Small intestine (tissue), 7 donors: Measurements from ENCODE around the gene PDE4D. TPM values are rescaled to one million over a fixed set of nuclear protein-coding genes. Genes with fewer than 3 reads are reported as not detected.
A peak's percentile ranks its signal among the peaks of the same experiment; 100 is the strongest.

ENCODE experiments used
- DNase-seq, 2 donors: peaks; one replicate each; pipeline versions ENCODE4 v3.0.0 to v3.0.0-alpha.2; 2013
- FAIRE-seq: peaks from 2 replicates; lab custom pipeline; 2012; peaks lifted over from hg19 to GRCh38; lab: Jason Lieb, UNC
- H3K27ac ChIP-seq, 3 donors: one replicate each; pipeline ENCODE4 v1.5.1; 2013; ENCODE audit warnings: low read length in 2 of 3, mild to moderate bottlenecking in 2 of 3, control low read depth in 1 of 3, inconsistent platforms in 1 of 3, low read depth in 1 of 3, moderate library complexity in 1 of 3
- H3K27me3 ChIP-seq, 3 donors: one replicate each; pipeline ENCODE4 v1.6.1; 2013; ENCODE audit warnings: low read length in 3 of 3, inconsistent platforms in 1 of 3; ENCODE audit not compliant: control insufficient read depth in 3 of 3, insufficient read depth in 3 of 3
- H3K36me3 ChIP-seq, 3 donors: one replicate each; pipeline ENCODE4 v1.6.1; 2013; ENCODE audit warnings: low read length in 3 of 3, inconsistent platforms in 1 of 3, low read depth in 1 of 3, mild to moderate bottlenecking in 1 of 3, moderate library complexity in 1 of 3; ENCODE audit not compliant: control insufficient read depth in 3 of 3, insufficient read depth in 2 of 3
- H3K4me1 ChIP-seq, 3 donors: one replicate each; pipeline ENCODE4 v1.6.1; 2013; ENCODE audit warnings: low read length in 2 of 3, inconsistent platforms in 1 of 3, low read depth in 1 of 3, mild to moderate bottlenecking in 1 of 3, moderate library complexity in 1 of 3; ENCODE audit not compliant: control insufficient read depth in 3 of 3, insufficient read depth in 2 of 3
- H3K4me3 ChIP-seq, 3 donors: one replicate each; pipeline ENCODE4 v1.5.1; 2013; ENCODE audit warnings: low read length in 3 of 3, control low read depth in 1 of 3, inconsistent platforms in 1 of 3, low read depth in 1 of 3, mild to moderate bottlenecking in 1 of 3, moderate library complexity in 1 of 3
- H3K9me3 ChIP-seq, 2 donors: one replicate each; pipeline ENCODE4 v1.6.1; 2013; ENCODE audit warnings: low read depth in 1 of 2, low read length in 1 of 2; ENCODE audit not compliant: control insufficient read depth in 2 of 2, insufficient read depth in 1 of 2
- WGBS, 3 donors: extraction: QIAGEN DNeasy Blood & Tissue Kit; methylation state at CpG; one replicate each; pipeline ENCODE4 v1.1.7; 2013; 5-methylcytosine and 5-hydroxymethylcytosine counted together
- polyA plus RNA-seq, 4 donors: library from polyadenylated mRNA; stranded (reverse) in 3 of 4; unstranded in 1 of 4; fragments of 200-250 nt in 3 of 4; fragments of 120-200 nt in 1 of 4; gene quantifications; one replicate each; pipeline versions ENCODE4 v1.2.1 to v1.2.3, GENCODE V29; 2013
- donor health status: healthy with polysubstance abuse.
- donor health status: control.
- donor health status: control.
- donor health status: Bipolar disorder and iron deficiency.
- donor health status: healthy.

The PDE4D gene
- polyA plus RNA-seq, 4 donors: 2.9 to 16.2 (median 5.3) TPM

DNA sequence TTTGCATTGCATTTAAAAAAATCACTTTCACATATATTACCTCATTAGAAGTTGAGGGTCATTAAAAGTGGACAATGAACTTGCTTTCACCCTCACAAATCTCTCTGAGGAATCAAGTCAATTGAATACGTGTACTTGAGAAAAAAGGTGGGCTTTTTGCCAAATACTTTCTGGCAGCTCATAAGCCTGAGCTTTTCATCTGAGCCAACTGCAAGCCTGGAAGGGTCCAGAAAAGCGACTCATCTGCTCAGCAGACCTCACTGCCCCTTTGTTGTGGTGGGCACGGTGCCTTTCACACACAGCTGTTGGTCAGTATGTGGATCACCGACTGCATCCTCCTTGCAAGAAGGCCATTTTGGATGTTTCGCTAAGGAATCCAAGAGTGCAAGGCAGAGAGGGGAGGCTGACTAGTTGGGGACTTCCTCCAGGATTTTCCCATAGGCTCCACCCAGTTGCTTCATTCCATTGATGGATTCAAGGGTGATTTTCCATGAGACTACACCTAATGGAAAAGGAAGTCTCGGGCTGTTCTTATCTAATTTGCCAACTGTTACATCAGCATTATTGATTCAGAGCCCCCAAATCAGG, 564.7 kb downstream of the PDE4D start:
- H3K9me3 ChIP-seq: no peaks in the 10 kb centered on the region
- H3K4me1 ChIP-seq: no peaks in the 10 kb centered on the region
- H3K27me3 ChIP-seq: no peaks in the 10 kb centered on the region
- no peak overlapping the region for H3K4me3 ChIP-seq
- DNase-seq (no peak), FAIRE-seq (no peak)
- no peak overlapping the region for H3K27ac ChIP-seq
- H3K36me3 ChIP-seq: no peaks in the 10 kb centered on the region
- 61 to 78% (median 77%) methylated on average over 6 of the region's 6 CpGs for WGBS, 3 donors

DNA sequence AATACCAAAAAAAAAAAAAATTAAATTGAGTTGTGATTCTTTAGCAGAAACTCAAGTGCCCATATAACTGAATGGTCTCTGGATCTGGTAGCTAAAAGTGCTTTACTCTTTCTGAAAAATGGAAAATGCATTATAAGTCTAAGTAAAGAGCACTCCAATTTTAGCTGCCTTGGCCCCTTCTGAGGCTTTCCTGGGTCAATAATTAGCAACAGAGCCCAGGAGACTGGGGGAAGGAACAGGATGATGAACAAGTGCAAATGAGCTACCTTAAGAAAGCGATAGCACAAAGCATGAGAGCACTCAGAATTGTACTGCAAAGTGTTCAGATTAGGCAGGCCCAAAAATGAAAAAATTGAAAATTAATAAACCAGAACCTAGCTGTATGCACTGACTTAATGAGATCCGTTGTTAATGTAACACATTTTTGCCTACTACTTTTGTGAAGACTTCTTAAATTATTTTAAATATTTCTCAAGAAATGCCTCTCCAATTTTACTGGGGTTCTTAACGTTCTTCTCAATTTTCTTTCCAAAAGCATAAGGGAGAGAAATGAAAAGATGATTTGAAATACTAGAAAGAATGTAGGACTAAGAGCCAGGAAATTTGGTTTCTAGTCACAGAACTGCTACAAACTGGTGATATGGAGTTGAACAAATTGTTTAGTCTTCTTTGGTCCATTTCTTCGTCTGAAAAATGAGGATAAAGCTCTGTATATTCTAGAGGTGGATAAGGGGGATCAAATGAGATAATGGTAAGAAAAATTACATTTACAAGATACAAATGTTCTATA, 566.1 kb downstream of the PDE4D start:
- H3K36me3 ChIP-seq: no peaks in the 10 kb centered on the region
- no peak overlapping the region for H3K4me3 ChIP-seq
- H3K9me3 ChIP-seq: no peaks in the 10 kb centered on the region
- H3K27me3 ChIP-seq: no peaks in the 10 kb centered on the region
- WGBS, 3 donors: 79 to 91% (median 85%) methylated on average over 4 of the region's 4 CpGs
- no peak for DNase-seq
- no peak for FAIRE-seq
- peaks cover 0 to 3% (median 0%) of the 10 kb centered on the region in 3 donors for H3K4me1 ChIP-seq
- no peak overlapping the region for H3K27ac ChIP-seq

DNA sequence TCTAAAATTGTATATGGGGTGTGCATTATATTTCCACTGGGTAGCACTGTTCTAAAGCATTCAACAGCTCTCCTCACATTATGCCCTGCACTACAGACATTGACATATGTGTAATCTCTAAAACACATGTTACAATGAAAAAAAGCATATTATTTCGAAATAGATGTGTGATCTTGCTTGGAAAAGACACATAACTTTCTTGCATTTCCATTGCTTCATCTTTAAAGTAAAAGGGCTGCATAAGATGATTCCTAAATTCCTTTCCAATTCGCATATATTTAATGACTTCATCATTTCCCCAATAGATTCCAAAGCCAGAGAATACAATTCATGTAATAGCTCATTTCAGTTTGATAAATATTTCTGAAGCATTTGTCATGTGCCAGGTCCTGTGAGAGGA, 566.9 kb downstream of the PDE4D start:
- Histone ChIP-seq H3K27me3 (no peaks in the 10 kb centered on the region), H3K36me3 (no peaks in the 10 kb centered on the region), H3K4me1 (peaks cover 0 to 4% (median 0%) of the 10 kb centered on the region in 3 donors), H3K9me3 (no peaks in the 10 kb centered on the region), H3K27ac (no peak overlapping the region), H3K4me3 (no peak overlapping the region)
- FAIRE-seq (no peak), DNase-seq (no peak)
- 77 to 93% (median 82%) methylated on average over 2 of the region's 2 CpGs for WGBS, 3 donors

DNA sequence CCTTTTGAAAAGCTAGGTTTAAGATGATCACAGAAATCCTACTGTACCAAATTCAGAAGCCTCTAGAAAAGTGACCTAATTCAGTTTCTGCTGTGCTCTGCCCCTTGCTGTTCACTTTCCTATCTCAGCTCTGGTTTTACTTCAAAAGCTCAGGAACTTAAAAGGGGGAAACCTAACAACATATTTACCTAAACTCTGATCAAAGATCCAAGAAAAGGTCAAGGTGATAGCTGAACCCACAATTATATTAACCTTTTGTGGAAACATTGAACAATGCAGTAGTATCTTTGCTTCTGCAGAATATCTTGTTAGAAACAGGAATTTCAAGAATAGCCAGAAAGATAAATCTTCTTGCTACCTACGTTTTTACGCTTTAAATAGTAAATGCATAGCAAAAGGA, 568.5 kb downstream of the PDE4D start:
- WGBS, 3 donors: 43 to 58% (median 57%) methylated on average over 2 of the region's 2 CpGs
- H3K27ac ChIP-seq: no peak overlapping the region
- no peak for DNase-seq
- H3K4me3 ChIP-seq: no peak overlapping the region
- H3K36me3 ChIP-seq: no peaks in the 10 kb centered on the region
- no peaks in the 10 kb centered on the region for H3K27me3 ChIP-seq
- H3K9me3 ChIP-seq: no peaks in the 10 kb centered on the region
- peaks cover 0 to 4% (median 0%) of the 10 kb centered on the region in 3 donors for H3K4me1 ChIP-seq
- FAIRE-seq: no peak

DNA sequence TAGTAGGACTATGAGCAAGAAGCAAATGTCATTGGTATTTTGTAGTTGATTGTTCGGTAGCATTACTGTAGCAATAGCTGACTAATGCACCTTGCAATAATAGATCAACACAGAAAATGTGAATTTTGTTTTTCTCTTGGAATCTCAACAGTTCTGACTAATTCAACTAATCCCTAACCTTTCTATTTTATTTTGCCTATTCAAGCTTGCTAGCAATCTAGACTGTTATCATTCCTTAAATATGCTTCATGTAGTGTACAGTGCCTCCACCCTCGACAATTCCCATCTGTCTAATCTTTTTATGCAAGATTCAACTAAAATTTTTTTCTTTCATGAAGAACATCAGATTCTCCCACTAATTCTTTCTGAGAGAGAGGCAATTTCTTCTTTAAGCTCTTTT, 570.6 kb downstream of the PDE4D start:
- Histone ChIP-seq H3K27me3 (no peaks in the 10 kb centered on the region), H3K4me1 (peaks cover 0 to 4% (median 0%) of the 10 kb centered on the region in 3 donors), H3K36me3 (no peaks in the 10 kb centered on the region), H3K27ac (no peak overlapping the region), H3K9me3 (no peaks in the 10 kb centered on the region), H3K4me3 (no peak overlapping the region)
- WGBS, 3 donors: 84 to 87% (median 87%) methylated on average over 2 of the region's 2 CpGs
- no peak for DNase-seq
- FAIRE-seq: no peak

DNA sequence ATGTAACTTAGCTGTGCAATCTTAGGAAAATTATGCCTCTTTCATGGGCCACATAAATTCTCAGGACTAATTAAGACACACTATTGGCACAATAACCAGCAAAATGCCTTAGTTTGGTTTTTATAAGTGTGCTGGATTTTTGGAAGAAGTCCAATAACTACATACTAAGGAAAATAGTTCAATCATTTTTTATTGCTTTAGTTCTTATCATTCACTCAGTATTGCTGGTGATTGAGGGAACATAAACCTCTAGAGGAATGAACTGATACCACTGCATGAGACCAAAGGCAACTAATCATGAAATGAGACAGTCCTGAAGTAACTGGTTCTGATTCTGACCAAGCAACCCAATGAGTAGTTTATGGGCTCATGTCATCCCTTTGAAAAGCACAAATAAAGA, 571.5 kb downstream of the PDE4D start:
- FAIRE-seq: no peak
- H3K4me3 ChIP-seq: no peak overlapping the region
- H3K9me3 ChIP-seq: no peaks in the 10 kb centered on the region
- H3K36me3 ChIP-seq: no peaks in the 10 kb centered on the region
- H3K27ac ChIP-seq: no peak overlapping the region
- peak in 1 of 2 donors; percentile 53 for DNase-seq
- H3K27me3 ChIP-seq: no peaks in the 10 kb centered on the region
- H3K4me1 ChIP-seq: peaks cover 0 to 11% (median 4%) of the 10 kb centered on the region in 3 donors

DNA sequence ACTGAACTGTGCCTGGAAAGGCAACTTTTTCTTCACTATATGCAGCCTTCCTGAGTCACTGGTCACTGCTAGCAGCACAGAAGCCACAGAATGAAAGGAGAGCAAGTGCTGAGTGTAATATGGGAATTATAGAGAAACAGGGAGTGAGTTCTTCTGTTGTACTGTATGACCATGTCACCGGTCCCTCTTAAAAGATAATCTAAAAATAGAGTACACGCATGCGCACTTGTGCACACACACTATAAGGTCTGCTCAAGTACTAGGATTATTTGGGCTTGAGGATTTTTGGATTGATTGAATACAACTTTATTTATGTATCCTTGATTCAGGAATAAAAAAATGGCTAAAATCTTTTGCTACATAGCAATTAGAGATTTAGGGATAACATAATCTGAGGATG, 571.9 kb downstream of the PDE4D start:
- Histone ChIP-seq H3K36me3 (no peaks in the 10 kb centered on the region), H3K27ac (no peak overlapping the region), H3K4me3 (no peak overlapping the region), H3K4me1 (peaks cover 0 to 15% (median 7%) of the 10 kb centered on the region in 3 donors), H3K9me3 (no peaks in the 10 kb centered on the region), H3K27me3 (no peaks in the 10 kb centered on the region)
- 81 to 90% (median 84%) methylated on average over 3 of the region's 3 CpGs for WGBS, 3 donors
- FAIRE-seq: no peak
- DNase-seq: no peak

DNA sequence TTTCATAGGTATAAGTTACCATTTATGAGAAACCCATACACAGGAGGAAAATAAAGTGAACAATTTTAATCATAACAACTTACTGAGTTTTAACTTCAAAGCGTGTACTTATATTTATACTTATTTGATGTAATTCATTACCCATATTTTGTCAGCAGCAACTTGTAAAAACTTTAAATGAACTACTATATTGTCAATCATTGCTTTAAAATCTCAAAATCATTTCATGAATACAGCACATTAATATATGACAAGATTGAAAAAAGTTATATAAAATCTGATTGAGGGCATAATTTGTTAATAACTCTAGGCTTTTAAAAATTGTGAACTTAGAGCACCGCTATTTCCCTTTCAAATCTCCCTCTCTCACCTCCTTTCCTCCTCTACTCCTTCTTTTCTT, 573.1 kb downstream of the PDE4D start:
- H3K27ac ChIP-seq: no peak overlapping the region
- H3K27me3 ChIP-seq: no peaks in the 10 kb centered on the region
- no peaks in the 10 kb centered on the region for H3K36me3 ChIP-seq
- peaks cover 0 to 15% (median 7%) of the 10 kb centered on the region in 3 donors for H3K4me1 ChIP-seq
- FAIRE-seq (no peak), DNase-seq (no peak)
- H3K9me3 ChIP-seq: no peaks in the 10 kb centered on the region
- WGBS, 3 donors: 95 to 100% (median 99%) methylated on average over 2 of the region's 2 CpGs
- H3K4me3 ChIP-seq: no peak overlapping the region
